Gastrocnemius medialis (tissue), 4 donors: ENCODE measurements around the gene MYO1E. TPM values are rescaled to one million over a fixed set of nuclear protein-coding genes. Genes with fewer than 3 reads are reported as not detected.

Source experiments
- ATAC-seq, 2 donors: fragments of 150-250 bp; one replicate each; pipeline ENCODE4 v1.9.1; 2016
- DNase-seq, 2 donors: peaks; one replicate each; pipeline ENCODE4 v3.0.0-alpha.2; 2019
- H3K27ac ChIP-seq, 4 donors: fragments of 200-600 bp; sonication (generic); 1 replicate in 1 of 4; 2 replicates in 3 of 4; pipeline ENCODE4 v1.5.1; 2016 to 2018; ENCODE audit warnings: mild to moderate bottlenecking in 2 of 4, moderate library complexity in 1 of 4
- H3K27me3 ChIP-seq, 3 donors: fragments of 200-600 bp; sonication (generic) in 2 of 3; 1 replicate in 1 of 3; 2 replicates in 2 of 3; pipeline versions ENCODE4 v1.5.1 to v1.6.0; 2016 to 2019; ENCODE audit warnings: mild to moderate bottlenecking in 1 of 3, moderate library complexity in 1 of 3
- H3K36me3 ChIP-seq, 2 donors: fragments of 200-600 bp; sonication (generic) in 1 of 2; one replicate each; pipeline ENCODE4 v1.5.1; 2017 to 2018
- H3K4me1 ChIP-seq, 2 donors: fragments of 200-600 bp; sonication (generic) in 1 of 2; one replicate each; pipeline ENCODE4 v1.5.1; 2016 to 2017; ENCODE audit warnings: mild to moderate bottlenecking in 2 of 2
- H3K4me3 ChIP-seq, 4 donors: fragments of 200-600 bp; sonication (generic) in 3 of 4; 1 replicate in 1 of 4; 2 replicates in 3 of 4; pipeline ENCODE4 v1.5.1; 2016 to 2019; ENCODE audit warnings: mild to moderate bottlenecking in 2 of 4
- H3K9me3 ChIP-seq, 3 donors: fragments of 200-600 bp; sonication (generic) in 2 of 3; 1 replicate in 1 of 3; 2 replicates in 2 of 3; pipeline ENCODE4 v1.5.1; 2016 to 2019
- POLR2A ChIP-seq, 2 donors: fragments of 450-650 bp; IDR thresholded peaks; one replicate each; pipeline ENCODE4 v1.6.1; 2017; ENCODE audit warnings: antibody characterized with exemption in 2 of 2, mild to moderate bottlenecking in 2 of 2, moderate library complexity in 2 of 2
- in situ Hi-C, 4 donors: fragments of 200-750 bp; cut with MboI; loops; one replicate each; pipeline versions ENCODE4 v1.15.0 to v1.8.0; 2017; ENCODE audit warnings: low sequenced_read_pairs in 4 of 4
- intact Hi-C: fragments of 100-400 bp; cut with DNase I; formaldehyde crosslinking; loops from one replicate; pipeline ENCODE4 v1.15.1; 2023; ENCODE audit warnings: low total_unique reads
- total RNA-seq, 4 donors: library from RNA; depleted of rRNA; stranded (reverse); fragments of >200 nt; gene quantifications; one replicate each; pipeline versions ENCODE4 v1.1.0 to v1.2.3, GENCODE V29; 2016
- TF ChIP-seq, protein P1 (sequence below), 5 experiments: fragments of 450-650 bp in 3 of 5; fragments of 200-600 bp in 2 of 5; sonication (generic) in 2 of 5; IDR thresholded peaks in 4 of 5; conservative IDR thresholded peaks in 1 of 5; 1 replicate in 4 of 5; 2 replicates in 1 of 5; pipeline ENCODE4 v1.5.1; 2016 to 2019; ENCODE audit warnings: antibody characterized with exemption in 5 of 5, mild to moderate bottlenecking in 3 of 5, moderate library complexity in 3 of 5

Gene MYO1E
- total RNA-seq, 4 donors from 2014 or later = 12.8 to 39.6 (median 30.7) TPM

DNA sequence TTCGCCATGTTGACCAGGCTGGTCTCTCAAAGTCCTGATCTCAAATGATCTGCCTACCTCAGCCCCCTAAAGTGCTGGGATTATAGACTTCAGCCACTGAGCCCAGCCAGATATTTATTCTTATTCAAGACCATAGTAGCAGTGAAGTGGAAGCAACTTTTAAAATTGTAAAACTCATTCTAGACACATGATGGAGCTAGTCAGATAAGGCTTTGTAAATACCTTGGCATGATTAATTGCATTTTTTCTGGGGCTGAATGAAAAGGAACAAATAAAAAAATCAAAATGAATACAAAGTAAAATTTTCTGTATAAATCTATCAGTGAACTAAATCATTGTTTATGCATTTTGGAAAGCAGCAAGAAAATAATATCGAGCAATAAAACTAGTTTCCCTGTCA, 4.1 kb upstream of the MYO1E start:
- no peaks in the 10 kb centered on the region for H3K27me3 ChIP-seq
- no peaks in the 10 kb centered on the region for H3K9me3 ChIP-seq
- in situ Hi-C loops = no loop called here
- H3K36me3 ChIP-seq = no peaks in the 10 kb centered on the region
- H3K27ac ChIP-seq = no peak overlapping the region
- H3K4me3 ChIP-seq = no peak overlapping the region
- TF ChIP-seq, protein P1, sequence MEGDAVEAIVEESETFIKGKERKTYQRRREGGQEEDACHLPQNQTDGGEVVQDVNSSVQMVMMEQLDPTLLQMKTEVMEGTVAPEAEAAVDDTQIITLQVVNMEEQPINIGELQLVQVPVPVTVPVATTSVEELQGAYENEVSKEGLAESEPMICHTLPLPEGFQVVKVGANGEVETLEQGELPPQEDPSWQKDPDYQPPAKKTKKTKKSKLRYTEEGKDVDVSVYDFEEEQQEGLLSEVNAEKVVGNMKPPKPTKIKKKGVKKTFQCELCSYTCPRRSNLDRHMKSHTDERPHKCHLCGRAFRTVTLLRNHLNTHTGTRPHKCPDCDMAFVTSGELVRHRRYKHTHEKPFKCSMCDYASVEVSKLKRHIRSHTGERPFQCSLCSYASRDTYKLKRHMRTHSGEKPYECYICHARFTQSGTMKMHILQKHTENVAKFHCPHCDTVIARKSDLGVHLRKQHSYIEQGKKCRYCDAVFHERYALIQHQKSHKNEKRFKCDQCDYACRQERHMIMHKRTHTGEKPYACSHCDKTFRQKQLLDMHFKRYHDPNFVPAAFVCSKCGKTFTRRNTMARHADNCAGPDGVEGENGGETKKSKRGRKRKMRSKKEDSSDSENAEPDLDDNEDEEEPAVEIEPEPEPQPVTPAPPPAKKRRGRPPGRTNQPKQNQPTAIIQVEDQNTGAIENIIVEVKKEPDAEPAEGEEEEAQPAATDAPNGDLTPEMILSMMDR (IDR thresholded peaks at IDR 0.05 in 4 of 5, conservative IDR thresholded peaks at IDR 0.05 in 1 of 5) = no peak
- no peak for TF ChIP-seq POLR2A (IDR thresholded peaks at IDR 0.05)
- H3K4me1 ChIP-seq = peaks cover 0 to 5% of the 10 kb centered on the region in 2 donors
- no peak for DNase-seq
- intact Hi-C loops = loop anchor here (10.0 kb wide), 2 partner anchors 392 to 602 kb away; partner anchors contain the start of genes MINDY2 and RNF111
- ATAC-seq = no peak

DNA sequence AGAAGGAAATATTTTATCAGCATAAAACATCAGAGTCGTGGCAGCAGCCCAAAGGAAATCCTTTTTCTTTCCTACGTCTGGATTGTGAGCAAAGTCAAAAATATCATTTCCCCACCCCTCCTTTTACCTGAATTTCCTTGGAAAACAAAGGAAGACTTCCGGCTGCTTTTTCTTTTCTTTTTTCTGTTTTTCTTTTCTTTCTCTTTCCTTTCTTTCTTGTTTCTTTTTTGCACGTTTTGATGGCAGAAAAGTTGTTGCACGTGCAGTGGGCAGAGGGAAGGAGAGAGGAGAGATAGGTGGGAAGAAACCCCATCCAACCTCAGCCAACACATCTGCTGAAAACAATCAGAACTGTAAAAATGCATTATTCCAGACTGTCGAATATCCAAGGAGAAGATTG, 544 bp upstream of the MYO1E start:
- no peaks in the 10 kb centered on the region for H3K9me3 ChIP-seq
- H3K4me1 ChIP-seq = peaks cover 6 to 15% of the 10 kb centered on the region in 2 donors
- no peaks in the 10 kb centered on the region for H3K27me3 ChIP-seq
- intact Hi-C loops (loop anchor here (2.0 to 10.0 kb wide), 6 partner anchors 64 to 598 kb away; partner anchors contain the start of genes MINDY2, RNF111 and SLTM), in situ Hi-C loops (no loop called here)
- H3K27ac ChIP-seq = peak overlapping the region; percentile 93 to 97 (median 97)
- no peak for ATAC-seq
- no peak for DNase-seq
- H3K4me3 ChIP-seq = peak overlapping the region; percentile 76 to 94 (median 88)
- TF ChIP-seq, protein P1 (IDR thresholded peaks at IDR 0.05 in 4 of 5, conservative IDR thresholded peaks at IDR 0.05 in 1 of 5) = no peak
- no peak for TF ChIP-seq POLR2A (IDR thresholded peaks at IDR 0.05)
- no peaks in the 10 kb centered on the region for H3K36me3 ChIP-seq

DNA sequence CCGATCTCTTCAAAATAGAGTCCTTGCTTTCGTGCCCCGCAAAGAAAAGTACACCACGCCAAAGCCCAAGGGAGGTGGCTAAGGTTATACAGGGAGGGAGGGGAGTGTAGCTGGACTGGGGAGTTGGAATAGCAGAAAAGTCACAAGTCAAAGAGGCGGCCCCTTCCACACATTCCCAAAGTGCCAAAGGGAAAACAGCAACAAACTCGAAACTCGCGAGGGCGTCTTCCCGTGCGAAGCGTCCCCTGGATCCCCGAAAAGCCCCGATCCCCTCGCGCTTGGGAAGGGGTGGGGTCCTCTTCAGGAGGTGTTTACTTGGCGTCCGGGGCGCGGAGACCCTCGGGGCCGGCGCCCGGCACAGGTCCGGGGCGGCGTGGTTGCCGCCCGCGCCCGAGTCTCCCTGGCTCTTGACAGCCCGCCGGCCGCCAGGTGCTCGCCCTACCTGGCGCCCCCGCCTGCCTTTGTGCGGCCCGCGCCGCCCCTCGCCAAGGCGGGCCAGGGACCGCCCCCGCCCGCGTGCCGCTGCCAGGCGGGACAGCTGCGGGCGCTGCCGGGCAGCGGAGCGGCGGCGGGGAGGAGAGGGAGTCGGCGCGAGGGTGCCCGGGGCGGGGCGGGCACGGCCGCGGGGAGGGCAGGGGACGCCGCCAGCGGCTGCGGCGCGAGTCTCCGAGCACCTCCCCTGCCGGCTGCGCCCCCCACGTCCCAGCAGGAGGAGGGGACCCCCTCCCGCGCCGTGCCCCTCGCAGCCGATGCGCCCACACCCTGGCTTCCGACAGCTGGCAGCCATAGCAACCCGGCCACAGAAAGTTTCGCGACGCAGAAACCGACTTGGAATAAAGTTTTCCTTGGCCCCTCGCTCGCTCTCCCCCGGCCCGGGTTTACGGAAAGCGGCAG, 966 bp downstream of the MYO1E start:
- peak in 1 of 2 donors; percentile 8 for TF ChIP-seq POLR2A (IDR thresholded peaks at IDR 0.05)
- TF ChIP-seq, protein P1 (IDR thresholded peaks at IDR 0.05 in 4 of 5, conservative IDR thresholded peaks at IDR 0.05 in 1 of 5) = no peak
- no peaks in the 10 kb centered on the region for H3K36me3 ChIP-seq
- H3K27me3 ChIP-seq = no peaks in the 10 kb centered on the region
- in situ Hi-C loops (no loop called here), intact Hi-C loops (loop anchor here (2.0 to 10.0 kb wide), 7 partner anchors 65 to 597 kb away; partner anchors contain the start of genes MINDY2, RNF111 and SLTM)
- H3K4me3 ChIP-seq = peak overlapping the region; percentile 76 to 94 (median 88)
- H3K27ac ChIP-seq = peak overlapping the region; percentile 93 to 97 (median 97)
- peaks cover 13 to 20% of the 10 kb centered on the region in 2 donors for H3K4me1 ChIP-seq
- peak; percentile 10 to 34 for DNase-seq
- H3K9me3 ChIP-seq = no peaks in the 10 kb centered on the region
- ATAC-seq = peak; percentile 46 to 52

DNA sequence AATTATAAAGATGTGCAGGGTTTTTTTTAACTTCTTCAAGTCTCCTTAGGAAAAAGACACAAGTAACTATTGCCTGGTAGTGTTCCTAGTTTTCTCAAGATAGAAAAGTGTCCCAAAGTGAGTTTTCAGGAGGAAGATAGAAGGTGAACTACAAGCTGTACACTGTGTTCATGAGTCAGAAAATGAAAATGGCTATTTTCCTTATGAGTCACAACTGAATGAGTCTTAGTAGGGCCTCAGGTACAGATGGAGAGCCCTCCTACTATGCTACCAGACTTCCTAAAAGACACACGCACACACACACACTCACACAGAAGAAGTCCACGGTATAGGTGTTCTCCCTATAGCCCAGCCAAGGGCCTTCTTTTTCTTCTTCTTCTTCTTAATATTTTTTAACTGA, 3.1 kb downstream of the MYO1E start:
- H3K4me1 ChIP-seq = peaks cover 18 to 20% of the 10 kb centered on the region in 2 donors

More for the DNA sequence above, 3.1 kb downstream of the MYO1E start:
- TF ChIP-seq, protein P1 (IDR thresholded peaks at IDR 0.05 in 4 of 5, conservative IDR thresholded peaks at IDR 0.05 in 1 of 5) = no peak
- no peak for TF ChIP-seq POLR2A (IDR thresholded peaks at IDR 0.05)
- H3K9me3 ChIP-seq = no peaks in the 10 kb centered on the region
- no peaks in the 10 kb centered on the region for H3K36me3 ChIP-seq
- DNase-seq (no peak), ATAC-seq (no peak)
- peak overlapping the region in 1 of 4 donors; percentile 8 for H3K4me3 ChIP-seq
- peak overlapping the region in 2 of 4 donors; percentile 97 for H3K27ac ChIP-seq
- intact Hi-C loops = no loop called here
- in situ Hi-C loops = no loop called here
- no peaks in the 10 kb centered on the region for H3K27me3 ChIP-seq
